Testis (tissue), 2 donors: Measurements from ENCODE around the gene MYCN.

Experiments used
- POLR2A ChIP-seq: fragments of 450-650 bp; IDR thresholded peaks from one replicate; pipeline ENCODE4 v1.6.1; 2017; ENCODE audit warnings: antibody characterized with exemption, mild to moderate bottlenecking, moderate library complexity
- TF ChIP-seq, protein P1 (sequence below), 3 experiments: fragments of 450-650 bp in 2 of 3; fragments of 200-600 bp in 1 of 3; sonication (generic) in 1 of 3; IDR thresholded peaks; one replicate each; pipeline ENCODE4 v1.5.1; 2016 to 2019; ENCODE audit warnings: antibody characterized with exemption in 3 of 3, mild to moderate bottlenecking in 2 of 3, moderate library complexity in 1 of 3

DNA sequence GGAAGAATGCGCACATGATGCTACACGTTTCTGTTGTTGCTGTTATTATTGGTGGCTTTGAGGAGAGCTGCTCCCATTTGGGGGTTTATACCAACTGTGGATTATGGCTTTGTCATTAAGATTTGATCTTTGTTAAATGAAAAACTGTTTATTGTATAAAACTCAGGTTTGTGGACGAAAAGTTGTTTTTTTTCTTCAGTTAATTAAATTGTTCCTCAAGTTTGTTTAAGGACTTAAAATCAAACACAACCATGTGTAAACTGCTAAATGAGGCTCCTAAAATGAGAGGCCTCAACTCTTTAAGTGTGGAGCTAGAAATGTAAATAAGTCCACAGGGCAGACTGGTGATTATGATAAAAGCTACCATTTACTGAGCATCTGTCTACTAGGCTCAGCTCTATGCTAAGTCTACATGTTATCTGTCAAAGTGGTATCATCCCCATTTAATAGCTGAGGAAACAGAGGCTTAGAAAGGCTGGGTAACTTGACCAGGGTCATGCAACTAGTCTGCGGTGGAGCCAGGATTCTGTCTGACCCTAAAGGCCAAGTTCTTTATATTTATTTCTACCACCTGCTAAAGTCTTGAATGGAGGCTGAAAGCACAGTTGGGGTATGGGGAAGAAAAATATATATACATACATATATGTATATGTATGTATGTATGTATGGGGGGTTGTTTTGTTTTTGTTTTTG is 4.1 kb downstream of the MYCN start:
- TF ChIP-seq, protein P1, sequence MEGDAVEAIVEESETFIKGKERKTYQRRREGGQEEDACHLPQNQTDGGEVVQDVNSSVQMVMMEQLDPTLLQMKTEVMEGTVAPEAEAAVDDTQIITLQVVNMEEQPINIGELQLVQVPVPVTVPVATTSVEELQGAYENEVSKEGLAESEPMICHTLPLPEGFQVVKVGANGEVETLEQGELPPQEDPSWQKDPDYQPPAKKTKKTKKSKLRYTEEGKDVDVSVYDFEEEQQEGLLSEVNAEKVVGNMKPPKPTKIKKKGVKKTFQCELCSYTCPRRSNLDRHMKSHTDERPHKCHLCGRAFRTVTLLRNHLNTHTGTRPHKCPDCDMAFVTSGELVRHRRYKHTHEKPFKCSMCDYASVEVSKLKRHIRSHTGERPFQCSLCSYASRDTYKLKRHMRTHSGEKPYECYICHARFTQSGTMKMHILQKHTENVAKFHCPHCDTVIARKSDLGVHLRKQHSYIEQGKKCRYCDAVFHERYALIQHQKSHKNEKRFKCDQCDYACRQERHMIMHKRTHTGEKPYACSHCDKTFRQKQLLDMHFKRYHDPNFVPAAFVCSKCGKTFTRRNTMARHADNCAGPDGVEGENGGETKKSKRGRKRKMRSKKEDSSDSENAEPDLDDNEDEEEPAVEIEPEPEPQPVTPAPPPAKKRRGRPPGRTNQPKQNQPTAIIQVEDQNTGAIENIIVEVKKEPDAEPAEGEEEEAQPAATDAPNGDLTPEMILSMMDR (IDR thresholded peaks at IDR 0.05): no peak
- no peak for TF ChIP-seq POLR2A
